GM12878 (cell line): ENCODE measurements around the gene MSH5. TPM values are rescaled to one million over a fixed set of nuclear protein-coding genes. Genes with fewer than 3 reads are reported as not detected.
A peak's percentile ranks its signal among the peaks of the same experiment; 100 is the strongest.

ENCODE experiments used
- ATAC-seq: fragments of 200-7000 bp; cut with Tn5 transposase; 3 replicates; pipeline ENCODE4 v1.9.1; 2020; ENCODE audit warnings: mild to moderate bottlenecking, moderate library complexity
- BruUV-seq: library from RNA; stranded (reverse); fragments of 400-500 nt; replicated peaks from 2 replicates; lab custom pipeline; 2021; lab: Mats Ljungman, UMichigan
- CTCF ChIA-PET: fragments of 300-600 bp; sonication (Branson Sonifier 250); formaldehyde crosslinking; extraction: SDS; loops from one replicate; lab custom pipeline; 2021; ENCODE audit warnings: inconsistent platforms; lab: Yijun Ruan, JAX
- POLR2A ChIA-PET: fragments of 350-600 bp; formaldehyde crosslinking; extraction: SDS; loops from one replicate; lab custom pipeline; 2021; ENCODE audit warnings: inconsistent platforms; lab: Charles Lee
- RAD21 ChIA-PET: fragments of 300-600 bp; sonication (Branson Sonifier 250); formaldehyde crosslinking; loops from one replicate; lab custom pipeline; 2023; ENCODE audit warnings: antibody characterized with exemption; ENCODE audit not compliant: unreplicated experiment; lab: Charles Lee
- SMC1A ChIA-PET: fragments of 300-600 bp; sonication (Branson Sonifier 250); formaldehyde crosslinking; loops from one replicate; lab custom pipeline; 2023; ENCODE audit not compliant: unreplicated experiment, uncharacterized antibody; lab: Charles Lee
- DNase-seq: peaks from one replicate; pipeline ENCODE4 v3.0.0-alpha.2; 2011; ENCODE audit warnings: low read depth, low spot score
- FAIRE-seq: peaks from 3 replicates; lab custom pipeline; 2011; peaks lifted over from hg19 to GRCh38; lab: Jason Lieb, UNC
- H2AFZ ChIP-seq: 2 replicates; pipeline ENCODE4 v1.6.0; 2011; ENCODE audit warnings: low read depth, low read length, control low read depth; ENCODE audit not compliant: control insufficient read depth
- H3K27ac ChIP-seq: 2 replicates; pipeline ENCODE4 v1.5.1; 2011; ENCODE audit warnings: control low read depth; ENCODE audit not compliant: control insufficient read depth, insufficient read depth
- H3K27me3 ChIP-seq, 2 experiments: replicated peaks in 1 of 2; 2 replicates each; pipeline versions ENCODE4 v1.6.0 to v1.6.1; 2011; ENCODE audit warnings: low read length in 1 of 2; ENCODE audit not compliant: control insufficient read depth in 2 of 2, insufficient read depth in 2 of 2
- H3K36me3 ChIP-seq, 2 experiments: 2 replicates each; pipeline ENCODE4 v1.5.1; 2011; ENCODE audit warnings: low read length in 1 of 2; ENCODE audit not compliant: control insufficient read depth in 2 of 2, insufficient read depth in 2 of 2
- H3K4me1 ChIP-seq: 2 replicates; pipeline ENCODE4 v1.6.1; 2011; ENCODE audit warnings: mild to moderate bottlenecking, low read length, moderate library complexity, mixed read lengths; ENCODE audit not compliant: control insufficient read depth, insufficient read depth
- H3K4me2 ChIP-seq: 2 replicates; pipeline ENCODE4 v1.6.0; 2011; ENCODE audit warnings: control low read depth; ENCODE audit not compliant: control insufficient read depth, insufficient read depth
- H3K4me3 ChIP-seq: fragments of 200-600 bp; sonication (generic); 2 replicates; pipeline ENCODE4 v1.5.1; 2016
- H3K79me2 ChIP-seq: 2 replicates; pipeline ENCODE4 v1.6.0; 2011; ENCODE audit warnings: low read length; ENCODE audit not compliant: control insufficient read depth, insufficient read depth
- H3K9ac ChIP-seq: 2 replicates; pipeline ENCODE4 v1.8.0; 2011; ENCODE audit warnings: low read length, control low read depth, mixed read lengths; ENCODE audit not compliant: control insufficient read depth, insufficient read depth
- H3K9me3 ChIP-seq: replicated peaks from 3 replicates; pipeline ENCODE4 v1.5.1; 2011; ENCODE audit warnings: mild to moderate bottlenecking, low read length; ENCODE audit not compliant: control insufficient read depth, insufficient read depth
- H4K20me1 ChIP-seq: 2 replicates; pipeline ENCODE4 v1.6.0; 2011; ENCODE audit not compliant: control insufficient read depth, insufficient read depth
- NR2F1 ChIP-seq: fragments of 450-650 bp; conservative IDR thresholded peaks from 2 replicates; pipeline ENCODE4 v1.6.1; 2017; ENCODE audit warnings: mild to moderate bottlenecking
- WRNIP1 ChIP-seq: IDR thresholded peaks from 2 replicates; pipeline ENCODE4 v1.6.1; 2011; ENCODE audit warnings: low read depth, low read length, improper control_type of control experiment, borderline replicate concordance
- WGBS: methylation state at CpG from one replicate; pipeline ENCODE4 v1.1.6; 2016; ENCODE audit warnings: low lambda C conversion rate; ENCODE audit not compliant: insufficient replicate concordance, insufficient coverage; ENCODE audit errors: missing lambda C conversion rate; 5-methylcytosine and 5-hydroxymethylcytosine counted together
- in situ Hi-C: fragments of 300-500 bp; cut with MboI; formaldehyde crosslinking; loops from 9 replicates; pipeline ENCODE4 v1.14.3; 2018; ENCODE audit warnings: mixed read lengths
- intact Hi-C: fragments of 100-400 bp; cut with micrococcal nuclease; formaldehyde crosslinking; loops from one replicate; pipeline ENCODE4 v1.14.2; 2022; ENCODE audit not compliant: unreplicated experiment
- polyA plus RNA-seq, 11 experiments: library from polyadenylated mRNA; depleted of rRNA in 4 of 11; unstranded in 6 of 11; stranded (reverse) in 5 of 11; fragments of >200 nt; fragmentation: Nextera tagmentation in 4 of 11; fragmentation: Illumina TruSeq in 1 of 11; extraction: Ambion mirVana in 4 of 11; extraction: Trizol in 1 of 11; gene quantifications; 1 replicate in 1 of 11; 2 replicates in 10 of 11; pipeline versions ENCODE4 v1.2.1 to v1.2.3, GENCODE V29; 2011 to 2016; ENCODE audit warnings: inconsistent platforms in 2 of 11, missing spikeins in 2 of 11, low read depth in 1 of 11
- total RNA-seq, 4 experiments: library from RNA; depleted of rRNA in 3 of 4; stranded (reverse); fragments of >200 nt in 3 of 4; fragmentation: Illumina TruSeq in 1 of 4; extraction: Trizol in 1 of 4; gene quantifications; 2 replicates each; pipeline versions ENCODE4 v1.2.1 to v1.2.3, GENCODE V29; 2013 to 2021
- TF ChIP-seq, protein P1 (sequence below): fragments of 450-650 bp; IDR thresholded peaks from 2 replicates; pipeline ENCODE4 v1.6.1; 2017; ENCODE audit warnings: mild to moderate bottlenecking, low read depth, inconsistent platforms; ENCODE audit not compliant: poor library complexity, severe bottlenecking

Gene MSH5
- total and polyA plus RNA-seq, 10 of the 15 experiments (the other 5 are each of a cell fraction or from before 2014, with no cell fraction given) = 9.1 to 52.7 (median 30.0) TPM

DNA sequence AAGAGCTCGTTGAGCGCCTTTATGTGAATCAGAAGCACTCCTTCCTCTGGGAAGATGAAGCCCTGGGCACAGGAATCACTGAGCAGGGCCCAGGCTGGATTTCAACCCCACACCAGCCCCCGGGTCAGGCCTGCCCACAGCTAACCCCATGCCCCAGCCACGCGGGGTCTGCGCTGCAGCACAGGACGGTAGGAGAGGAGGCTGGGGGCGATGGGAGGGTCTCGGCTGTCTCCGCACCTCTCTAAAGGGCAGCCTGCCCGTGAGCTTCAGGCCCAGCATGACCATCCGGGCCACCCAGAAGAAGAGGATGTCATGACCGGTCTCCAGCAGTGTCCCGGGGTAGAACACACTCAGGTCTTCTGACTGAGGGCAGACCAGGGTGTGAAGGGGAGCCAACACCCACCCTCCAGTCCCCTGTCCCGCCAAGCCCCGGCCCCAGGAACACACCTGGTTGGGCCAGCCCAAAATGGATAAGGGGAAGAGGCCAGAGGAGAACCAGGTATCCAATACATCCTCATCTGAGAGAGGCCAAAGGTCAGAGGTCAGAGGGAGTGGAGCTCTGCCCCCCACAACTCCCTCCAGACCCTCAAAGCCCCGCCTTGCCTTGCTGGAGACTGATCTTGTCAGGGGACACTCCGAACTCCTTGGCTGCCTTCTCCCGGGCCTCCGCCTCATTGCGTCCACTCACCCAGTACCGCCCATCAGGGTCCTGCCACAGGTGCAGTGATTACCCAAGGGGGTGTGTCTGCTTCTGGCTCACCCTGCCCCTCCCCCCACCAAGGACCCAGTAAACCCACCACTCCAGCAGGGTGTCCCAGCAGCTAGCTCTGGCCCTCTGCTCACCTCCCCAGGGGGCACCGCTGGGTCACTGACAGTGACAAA lies 41.7 kb downstream of the MSH5 start:
- H3K27me3 ChIP-seq = no peaks in the 10 kb centered on the region
- no peak overlapping the region for H3K9ac ChIP-seq
- intact Hi-C loops (no loop called here), in situ Hi-C loops (no loop called here)
- ChIA-PET CTCF (interaction anchor here (4.1 kb wide), 1 partner anchor 14 kb away, joined by 12 read pairs; the partner anchor contains the start of gene VARS1), SMC1A (no interaction called here), RAD21 (no interaction called here), POLR2A (interaction anchor here (1.3 kb wide), 1 partner anchor 8 kb away, joined by 3 read pairs; no protein-coding TSS in a partner anchor)
- peaks cover 6 to 51% of the 10 kb centered on the region in 2 experiments; a peak in 3 of 4 replicates for H3K36me3 ChIP-seq
- no peak overlapping the region for H3K4me2 ChIP-seq
- no peak for TF ChIP-seq WRNIP1
- TF ChIP-seq, protein P1, sequence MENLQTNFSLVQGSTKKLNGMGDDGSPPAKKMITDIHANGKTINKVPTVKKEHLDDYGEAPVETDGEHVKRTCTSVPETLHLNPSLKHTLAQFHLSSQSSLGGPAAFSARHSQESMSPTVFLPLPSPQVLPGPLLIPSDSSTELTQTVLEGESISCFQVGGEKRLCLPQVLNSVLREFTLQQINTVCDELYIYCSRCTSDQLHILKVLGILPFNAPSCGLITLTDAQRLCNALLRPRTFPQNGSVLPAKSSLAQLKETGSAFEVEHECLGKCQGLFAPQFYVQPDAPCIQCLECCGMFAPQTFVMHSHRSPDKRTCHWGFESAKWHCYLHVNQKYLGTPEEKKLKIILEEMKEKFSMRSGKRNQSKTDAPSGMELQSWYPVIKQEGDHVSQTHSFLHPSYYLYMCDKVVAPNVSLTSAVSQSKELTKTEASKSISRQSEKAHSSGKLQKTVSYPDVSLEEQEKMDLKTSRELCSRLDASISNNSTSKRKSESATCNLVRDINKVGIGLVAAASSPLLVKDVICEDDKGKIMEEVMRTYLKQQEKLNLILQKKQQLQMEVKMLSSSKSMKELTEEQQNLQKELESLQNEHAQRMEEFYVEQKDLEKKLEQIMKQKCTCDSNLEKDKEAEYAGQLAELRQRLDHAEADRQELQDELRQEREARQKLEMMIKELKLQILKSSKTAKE = no peak
- peak; percentile 50 for TF ChIP-seq NR2F1
- 80% methylated on average over 21 of the region's 23 CpGs for WGBS
- H2AFZ ChIP-seq = no peak overlapping the region
- H3K27ac ChIP-seq = no peak overlapping the region
- H3K4me3 ChIP-seq = no peak overlapping the region
- H4K20me1 ChIP-seq = no peaks in the 10 kb centered on the region
- DNase-seq (no peak), ATAC-seq (no peak), FAIRE-seq (no peak)
- peaks cover 16% of the 10 kb centered on the region for H3K4me1 ChIP-seq
- H3K9me3 ChIP-seq = no peaks in the 10 kb centered on the region
- H3K79me2 ChIP-seq = no peaks in the 10 kb centered on the region
- BruUV-seq = no TSS peak
